Esophagus mucosa (tissue), 1 donor: ENCODE results near the gene USP47. TPM values are rescaled to one million over a fixed set of nuclear protein-coding genes. Genes with fewer than 3 reads are reported as not detected.
A peak's percentile ranks its signal among the peaks of the same experiment; 100 is the strongest.

Experiments used
- ATAC-seq: fragments of 200-7000 bp; cut with Tn5 transposase; one replicate; pipeline ENCODE4 v1.9.1; 2020
- total RNA-seq: library from RNA; stranded (reverse); gene quantifications from one replicate; pipeline ENCODE4 v1.2.4, GENCODE V29; 2023
- donor health status: DM: yes; HTN: yes; CAD: no.

The USP47 gene
- total RNA-seq, 1 donor from 2014 or later: 26.2 TPM

DNA sequence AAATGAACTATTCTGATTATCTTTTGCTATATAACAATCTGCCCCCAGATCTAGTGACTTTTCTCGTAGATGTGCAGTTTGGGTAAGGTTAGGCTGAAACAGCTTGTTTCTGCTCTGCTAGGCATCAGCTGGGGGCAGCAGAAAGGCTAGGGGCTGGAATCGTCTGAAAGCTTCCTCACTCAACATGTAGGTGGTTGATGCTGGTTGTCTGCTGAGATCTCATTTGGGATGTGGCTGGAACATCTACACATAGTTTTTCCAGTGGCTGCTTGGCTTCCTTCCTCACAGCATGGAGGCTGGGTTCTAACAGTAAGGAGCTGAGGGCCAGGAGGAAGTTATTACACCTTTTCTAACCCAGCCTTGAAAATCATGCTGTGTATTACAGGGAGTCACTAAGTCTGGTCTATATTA is 30.2 kb downstream of the USP47 start:
- no peak for ATAC-seq

GRCh38 chr11:11876458-11876857 is 34.7 kb downstream of the USP47 start:
- ATAC-seq: no peak

- no peak for ATAC-seq
These were observed 38.4 kb downstream of the USP47 start for GRCh38 chr11:11880179-11880578.

DNA sequence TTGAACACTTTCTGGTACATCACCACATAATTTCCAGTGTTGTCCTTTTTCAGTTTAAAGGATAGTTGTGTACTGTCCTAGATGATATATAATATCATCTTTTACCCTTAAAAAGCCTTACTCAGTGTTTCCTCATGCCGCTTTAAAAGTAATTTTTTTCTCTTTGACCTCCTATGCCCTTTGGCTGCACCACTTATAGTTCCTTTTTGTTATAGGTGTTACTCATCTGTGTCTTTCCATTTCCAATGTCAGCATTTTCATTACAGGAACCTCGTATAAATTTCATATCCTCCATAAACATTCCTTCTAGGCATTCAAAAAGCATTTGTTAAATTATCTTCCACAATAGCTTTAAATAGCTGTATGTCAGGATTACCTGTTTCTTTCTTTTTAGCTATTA is 40.8 kb downstream of the USP47 start:
- ATAC-seq: no peak

DNA sequence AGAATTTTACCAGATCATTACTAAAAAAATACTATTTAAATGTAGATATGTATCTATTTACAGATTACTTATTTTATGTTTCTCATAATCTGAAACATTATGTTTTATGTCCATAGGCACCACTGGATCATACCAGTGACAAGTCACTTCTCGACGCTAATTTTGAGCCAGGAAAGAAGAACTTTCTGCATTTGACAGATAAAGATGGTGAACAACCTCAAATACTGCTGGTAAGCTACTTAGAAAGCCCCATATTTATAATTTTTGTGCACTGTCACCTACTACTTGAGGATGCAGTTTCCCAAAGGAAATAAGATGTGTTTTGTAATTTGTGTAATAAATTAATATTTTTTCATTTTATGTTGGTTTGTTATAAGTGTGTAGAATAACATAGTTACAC is 42.6 kb downstream of the USP47 start:
- no peak for ATAC-seq

DNA sequence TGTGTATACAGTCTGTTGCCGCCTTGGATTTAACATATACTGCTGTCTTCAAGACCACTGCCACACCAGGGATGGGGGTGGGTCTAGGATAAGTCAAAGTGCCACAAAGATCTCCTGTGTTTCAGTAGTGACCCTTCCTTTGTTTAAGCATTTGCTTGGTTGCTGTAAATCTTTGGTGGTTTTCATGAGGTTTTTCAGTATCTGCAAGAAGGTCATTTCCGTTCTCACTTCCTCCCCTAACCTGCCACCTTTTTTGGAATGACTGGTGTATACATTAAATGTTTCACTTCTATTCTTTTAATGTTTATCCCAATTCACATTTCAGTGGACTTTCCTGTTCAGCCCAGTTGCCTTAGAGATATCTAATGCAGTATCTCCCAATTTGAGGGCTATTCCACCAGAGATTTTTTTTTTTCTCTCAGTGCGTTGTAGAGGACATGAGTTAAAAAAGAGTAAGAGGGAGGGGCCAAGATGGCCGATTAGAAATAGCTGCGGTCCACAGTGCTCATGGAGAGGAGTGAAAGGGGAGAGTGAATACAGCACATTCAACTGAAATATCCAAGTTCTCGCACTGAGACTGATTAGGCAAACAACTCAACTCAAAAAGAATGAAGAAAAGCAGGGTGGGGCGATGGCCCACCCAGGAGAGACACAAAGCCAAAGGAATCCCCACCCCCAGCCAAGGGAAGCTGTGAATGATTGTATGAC is 43.2 kb downstream of the USP47 start:
- no peak for ATAC-seq

GRCh38 chr11:11894486-11894885 is 52.7 kb downstream of the USP47 start:
- ATAC-seq: no peak

DNA sequence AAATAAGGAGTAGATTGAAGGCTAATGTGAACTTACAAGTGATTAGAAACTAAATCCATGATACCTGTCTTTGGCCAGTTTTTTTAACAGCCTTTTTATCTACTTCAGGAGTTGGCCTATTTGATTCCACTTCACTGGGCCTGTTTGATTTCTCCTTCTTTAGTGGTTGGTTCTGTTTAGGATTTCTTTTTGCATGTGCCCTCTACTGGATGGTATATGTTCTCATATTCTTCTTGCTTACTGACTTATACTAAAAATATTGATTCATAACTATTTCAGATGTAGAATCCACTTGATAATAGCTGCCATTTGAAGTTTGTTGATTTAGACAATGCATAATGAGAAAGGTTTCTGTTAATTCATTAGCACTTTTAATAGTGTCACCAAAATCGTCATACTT is 53.9 kb downstream of the USP47 start:
- no peak for ATAC-seq

GRCh38 chr11:11898648-11899047 is 56.9 kb downstream of the USP47 start:
- ATAC-seq: no peak

DNA sequence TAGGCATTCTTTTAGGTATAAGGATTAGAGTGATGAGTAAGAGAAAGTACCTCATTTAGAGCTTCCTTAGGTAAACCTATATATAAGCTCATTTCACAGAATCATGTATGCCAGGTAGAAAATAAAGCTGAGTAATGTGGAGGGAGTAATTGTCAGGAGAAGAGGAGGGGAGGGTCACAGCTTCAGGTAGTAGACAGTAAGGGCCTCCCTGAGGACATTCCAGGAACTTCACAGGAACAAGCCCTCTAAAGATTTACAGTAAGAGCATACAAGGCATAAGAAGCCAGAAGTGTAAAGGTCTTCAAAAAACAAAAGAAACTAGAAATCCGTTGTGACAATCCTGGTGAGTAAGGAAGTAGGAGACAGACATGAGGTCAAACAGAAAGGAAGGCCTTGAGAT is 57.6 kb downstream of the USP47 start:
- ATAC-seq: no peak

- no peak for ATAC-seq
These were observed 60.2 kb downstream of the USP47 start for GRCh38 chr11:11901929-11902328.

- ATAC-seq: no peak
These were observed 68.0 kb downstream of the USP47 start for GRCh38 chr11:11909727-11910126.

GRCh38 chr11:11910541-11910940 is 68.8 kb downstream of the USP47 start:
- no peak for ATAC-seq

- ATAC-seq: no peak
These were observed 71.6 kb downstream of the USP47 start for GRCh38 chr11:11913395-11913794.

GRCh38 chr11:11915625-11916024 is 73.9 kb downstream of the USP47 start:
- ATAC-seq: no peak

- no peak for ATAC-seq
These were observed 75.2 kb downstream of the USP47 start for GRCh38 chr11:11916981-11917399.

DNA sequence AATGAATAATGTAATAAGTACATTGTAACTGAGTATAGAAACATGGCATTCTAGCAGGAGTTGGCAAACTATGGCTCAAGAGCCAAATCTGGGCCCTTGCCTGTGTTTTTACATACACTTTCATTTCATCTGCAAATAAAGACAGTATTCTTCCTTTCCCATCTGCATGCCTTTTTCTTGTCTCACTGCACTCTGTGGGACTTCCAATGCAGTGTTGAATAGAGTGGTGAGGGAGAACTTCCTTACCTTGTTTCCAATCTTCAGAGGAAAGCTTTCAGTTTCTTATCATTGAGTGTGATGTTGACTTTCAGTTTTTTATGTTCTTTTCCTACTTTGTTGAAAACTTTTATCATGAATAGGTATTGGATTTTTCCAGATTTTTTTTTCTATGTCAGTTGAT is 82.1 kb downstream of the USP47 start:
- no peak for ATAC-seq

DNA sequence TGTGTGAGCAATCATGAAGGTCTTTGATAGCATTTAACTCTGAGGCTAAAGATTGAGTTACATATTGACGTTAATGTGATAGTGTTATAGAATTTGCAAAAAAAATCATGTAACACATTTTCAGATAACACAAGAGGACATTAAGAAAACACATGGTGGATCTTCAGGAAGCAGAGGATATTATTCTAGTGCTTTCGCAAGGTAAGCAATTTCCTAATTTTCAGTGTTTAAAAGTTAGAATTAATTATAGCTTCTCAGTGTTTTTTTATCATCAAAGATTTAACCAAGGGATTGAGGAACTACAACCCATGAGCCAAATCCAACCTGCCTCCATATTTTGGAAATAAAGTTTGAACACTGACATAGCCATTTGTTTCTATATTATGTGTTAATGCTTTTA is 88.1 kb downstream of the USP47 start:
- no peak for ATAC-seq

GRCh38 chr11:11931461-11932055 is 89.8 kb downstream of the USP47 start:
- peak; percentile 69 for ATAC-seq

GRCh38 chr11:11935536-11935935 is 93.8 kb downstream of the USP47 start:
- no peak for ATAC-seq

DNA sequence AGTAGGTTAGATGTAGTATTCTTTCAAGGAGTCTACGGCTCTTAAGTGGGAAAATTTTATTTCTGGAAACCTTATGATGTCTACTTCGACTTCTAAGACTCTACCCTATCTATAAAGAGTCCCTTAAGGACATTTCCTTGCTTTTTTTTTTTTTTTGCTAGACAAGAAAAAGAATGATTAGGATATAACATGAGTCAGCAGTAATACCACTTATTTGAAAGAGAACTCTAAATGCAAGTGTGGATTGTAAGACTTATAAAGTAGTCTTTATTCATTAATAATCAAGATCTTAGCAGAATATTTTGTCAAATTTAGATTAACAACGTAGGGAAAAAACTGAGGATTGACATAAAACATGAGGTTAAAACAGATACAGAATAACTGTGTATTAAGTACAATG is 95.7 kb downstream of the USP47 start:
- no peak for ATAC-seq

GRCh38 chr11:11937957-11938356 is 96.2 kb downstream of the USP47 start:
- no peak for ATAC-seq

- ATAC-seq: no peak
These were observed 98.8 kb downstream of the USP47 start for GRCh38 chr11:11940551-11940950.

DNA sequence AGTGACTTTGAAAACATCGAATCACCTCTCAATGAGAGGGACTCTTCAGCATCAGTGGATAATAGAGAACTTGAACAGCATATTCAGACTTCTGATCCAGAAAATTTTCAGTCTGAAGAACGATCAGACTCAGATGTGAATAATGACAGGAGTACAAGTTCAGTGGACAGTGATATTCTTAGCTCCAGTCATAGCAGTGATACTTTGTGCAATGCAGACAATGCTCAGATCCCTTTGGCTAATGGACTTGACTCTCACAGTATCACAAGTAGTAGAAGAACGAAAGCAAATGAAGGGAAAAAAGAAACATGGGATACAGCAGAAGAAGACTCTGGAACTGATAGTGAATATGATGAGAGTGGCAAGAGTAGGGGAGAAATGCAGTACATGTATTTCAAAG is 100.9 kb downstream of the USP47 start:
- no peak for ATAC-seq

DNA sequence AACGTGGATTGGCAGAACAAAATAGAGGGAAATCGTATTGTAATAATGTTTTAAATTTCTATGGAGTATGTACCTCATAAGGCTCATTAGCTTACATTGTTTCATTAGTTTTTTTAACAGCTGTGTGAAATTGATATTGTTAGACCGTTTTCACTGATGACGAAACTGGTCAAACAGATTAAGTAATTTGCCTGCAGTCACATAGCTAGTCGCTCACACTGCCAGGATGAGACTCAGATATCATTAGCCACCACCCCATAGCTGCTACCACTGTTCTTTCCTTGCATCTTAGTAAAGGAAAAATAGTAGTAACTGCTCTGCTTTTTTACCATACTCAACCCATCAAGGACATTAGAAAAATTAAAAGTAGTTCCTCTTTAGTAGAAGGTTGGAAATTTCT is 102.7 kb downstream of the USP47 start:
- ATAC-seq: no peak
